Thyroid gland (tissue), 4 donors: ENCODE data around the gene RAB4B. TPM values are rescaled to one million over a fixed set of nuclear protein-coding genes. Genes with fewer than 3 reads are reported as not detected.

Source experiments
- DNase-seq, 2 donors: peaks; one replicate each; pipeline ENCODE4 v3.0.0-alpha.2; 2019
- H3K27ac ChIP-seq, 3 donors: fragments of 200-600 bp; sonication (generic); 1 replicate in 2 of 3; 2 replicates in 1 of 3; pipeline ENCODE4 v1.5.1; 2016 to 2019; ENCODE audit warnings: mild to moderate bottlenecking in 1 of 3, moderate library complexity in 1 of 3
- H3K27me3 ChIP-seq: fragments of 200-600 bp; sonication (generic); one replicate; pipeline ENCODE4 v1.5.1; 2019
- H3K36me3 ChIP-seq, 2 donors: fragments of 200-600 bp; sonication (generic); one replicate each; pipeline ENCODE4 v1.5.1; 2016 to 2019
- H3K4me1 ChIP-seq, 2 donors: fragments of 200-600 bp; sonication (generic); one replicate each; pipeline ENCODE4 v1.5.1; 2017 to 2019
- H3K4me3 ChIP-seq, 3 donors: fragments of 200-600 bp; sonication (generic); replicated peaks in 1 of 3; 1 replicate in 2 of 3; 2 replicates in 1 of 3; pipeline ENCODE4 v1.5.1; 2016; ENCODE audit warnings: mild to moderate bottlenecking in 1 of 3
- H3K9me3 ChIP-seq: fragments of 200-600 bp; sonication (generic); one replicate; pipeline ENCODE4 v1.5.1; 2017
- CTCF ChIP-seq, 6 experiments: fragments of 200-600 bp in 3 of 6; fragments of 450-650 bp in 3 of 6; sonication (generic) in 3 of 6; IDR thresholded peaks; one replicate each; pipeline ENCODE4 v1.5.1; 2016 to 2019; ENCODE audit warnings: antibody characterized with exemption in 6 of 6, mild to moderate bottlenecking in 2 of 6, inconsistent platforms in 1 of 6, moderate library complexity in 1 of 6
- POLR2A ChIP-seq, 2 donors: fragments of 450-650 bp; IDR thresholded peaks; one replicate each; pipeline ENCODE4 v1.6.1; 2017; ENCODE audit warnings: antibody characterized with exemption in 2 of 2, mild to moderate bottlenecking in 2 of 2, moderate library complexity in 1 of 2
- WGBS, 2 donors: methylation state at CpG; one replicate each; pipeline ENCODE4 v1.1.5; 2017; 5-methylcytosine and 5-hydroxymethylcytosine counted together
- intact Hi-C: fragments of 100-400 bp; cut with DNase I; formaldehyde crosslinking; loops from one replicate; pipeline ENCODE4 v1.15.1; 2023
- total RNA-seq, 4 donors: library from RNA; depleted of rRNA; stranded (reverse); fragments of >200 nt; gene quantifications; one replicate each; pipeline ENCODE4 v1.2.3, GENCODE V29; 2016

Gene RAB4B
- total RNA-seq, 4 donors from 2014 or later = 21.5 to 56.6 (median 31.5) TPM

DNA sequence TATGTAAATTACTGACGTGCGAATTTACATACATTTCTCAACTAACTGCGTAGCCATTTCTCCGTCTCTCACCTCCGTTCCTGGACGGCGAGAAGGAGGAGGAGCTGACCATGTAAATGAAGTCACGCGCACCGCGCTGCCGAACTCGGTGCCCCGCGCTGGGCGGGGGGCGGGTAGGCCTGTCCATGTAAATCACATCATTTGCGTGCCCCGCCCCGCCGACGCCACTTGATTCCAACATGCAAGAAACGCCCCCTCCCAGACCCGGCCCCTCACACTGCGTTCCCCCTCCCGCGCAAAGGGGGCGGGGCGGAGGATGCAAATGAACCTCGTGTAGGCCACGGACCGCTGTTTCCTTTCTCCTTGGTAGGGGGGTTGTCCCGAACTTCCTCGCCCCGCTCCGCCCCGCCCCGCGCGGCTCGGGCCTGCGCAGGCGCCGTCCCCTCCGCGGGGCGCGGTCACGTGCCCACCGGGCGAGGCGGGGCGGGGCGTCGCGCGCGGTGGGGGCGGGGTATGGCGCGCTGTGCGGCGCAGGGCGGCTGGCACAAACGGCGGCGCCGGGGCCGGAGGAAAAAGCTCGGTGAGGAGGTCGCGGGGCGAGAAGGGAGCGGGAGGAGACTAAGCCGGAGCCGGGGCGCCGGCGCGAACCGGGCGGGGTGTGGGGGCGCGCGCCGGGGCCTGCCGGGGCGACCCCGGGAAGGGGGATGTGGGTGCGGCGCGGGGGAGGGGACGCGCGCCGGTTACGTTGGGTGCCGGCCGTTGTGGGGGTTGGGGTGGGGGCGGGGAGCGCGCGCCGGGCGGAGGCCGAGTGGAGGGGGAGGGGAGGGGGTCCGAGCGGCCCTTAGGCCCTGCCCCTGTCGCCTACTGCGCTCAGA lies 20.9 kb downstream of the RAB4B start, which contains the start of gene EGLN2:
Gene EGLN2, plus strand, starts transcription at position 509 of the 875 bp plus-strand sequence. CDS start 1,382 bp downstream, outside the sequence.
- peaks cover 8 to 11% of the 10 kb centered on the region in 2 donors for H3K36me3 ChIP-seq
- WGBS, 2 donors = 0 to 1% methylated on average over 30 to 36 of the region's 110 CpGs

DNA sequence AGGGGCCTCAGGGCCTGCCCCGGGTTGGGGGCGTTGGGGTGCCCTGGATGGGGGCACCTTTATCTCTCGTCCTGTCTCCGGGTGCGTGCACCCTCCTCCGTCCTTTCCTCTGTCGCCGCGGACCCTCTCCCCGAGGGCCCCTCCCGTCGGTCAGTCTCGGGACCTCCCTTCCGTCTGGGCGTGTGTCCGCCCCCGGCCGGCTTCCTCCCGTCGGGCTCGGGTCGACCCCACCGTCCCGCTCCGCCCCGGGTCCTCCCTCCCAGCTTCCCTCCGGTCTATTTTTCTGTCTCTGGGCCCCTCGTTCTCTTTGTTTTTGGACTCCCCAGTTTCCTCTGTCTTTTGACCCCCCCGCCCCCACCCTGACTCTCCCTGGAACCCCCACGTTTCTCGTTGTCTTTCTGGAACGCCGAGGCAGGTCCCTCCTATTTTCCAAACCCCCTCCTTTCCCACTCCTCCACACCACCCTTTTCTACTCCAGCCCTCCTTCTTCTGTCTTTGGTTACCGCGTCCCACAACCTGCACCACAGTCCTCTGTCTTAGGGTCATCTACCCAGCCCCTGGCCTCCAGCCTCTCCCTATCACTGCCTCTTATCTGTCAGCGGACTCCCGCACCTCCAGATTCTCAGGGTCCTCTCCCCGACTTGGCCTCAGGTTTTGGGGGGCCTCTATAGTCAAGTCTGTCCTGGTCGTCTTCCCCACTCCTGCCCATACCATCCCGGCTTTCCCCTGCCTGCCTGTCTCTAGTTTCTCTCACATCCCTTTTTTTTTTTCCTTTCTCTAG lies 21.7 kb downstream of the RAB4B start:
- Histone ChIP-seq H3K36me3 (peaks cover 8 to 11% of the 10 kb centered on the region in 2 donors), H3K9me3 (no peaks in the 10 kb centered on the region), H3K27ac (peak overlapping the region; percentile 85 to 95 (median 94)), H3K4me1 (peaks cover 62 to 71% of the 10 kb centered on the region in 2 donors), H3K27me3 (no peaks in the 10 kb centered on the region), H3K4me3 (peak overlapping the region; percentile 59 to 93 (median 78))
- 3 to 4% methylated on average over 38 to 40 of the region's 40 CpGs for WGBS, 2 donors
- TF ChIP-seq CTCF (IDR thresholded peaks at IDR 0.05) (no peak), POLR2A (IDR thresholded peaks at IDR 0.05) (no peak)
- DNase-seq = peak; percentile 48 to 52
- intact Hi-C loops = loop anchor here (5.0 kb wide), 1 partner anchor 47 kb away; the partner anchor contains the start of genes ACTMAP and SNRPA

More for the DNA sequence above, 20.9 kb downstream of the RAB4B start, which contains the start of gene EGLN2:
- Histone ChIP-seq H3K4me1 (peaks cover 53 to 63% of the 10 kb centered on the region in 2 donors), H3K27ac (peak within 1 kb of the TSS; percentile 85 to 95 (median 94)), H3K9me3 (no peaks in the 10 kb centered on the region), H3K27me3 (no peaks in the 10 kb centered on the region), H3K4me3 (peak within 1 kb of the TSS; percentile 59 to 93 (median 78))
- peak; percentile 100 for DNase-seq
- intact Hi-C loops = no loop called here
- TF ChIP-seq POLR2A (IDR thresholded peaks at IDR 0.05) (peak in 1 of 2 donors; percentile 69), CTCF (IDR thresholded peaks at IDR 0.05) (no peak)

DNA sequence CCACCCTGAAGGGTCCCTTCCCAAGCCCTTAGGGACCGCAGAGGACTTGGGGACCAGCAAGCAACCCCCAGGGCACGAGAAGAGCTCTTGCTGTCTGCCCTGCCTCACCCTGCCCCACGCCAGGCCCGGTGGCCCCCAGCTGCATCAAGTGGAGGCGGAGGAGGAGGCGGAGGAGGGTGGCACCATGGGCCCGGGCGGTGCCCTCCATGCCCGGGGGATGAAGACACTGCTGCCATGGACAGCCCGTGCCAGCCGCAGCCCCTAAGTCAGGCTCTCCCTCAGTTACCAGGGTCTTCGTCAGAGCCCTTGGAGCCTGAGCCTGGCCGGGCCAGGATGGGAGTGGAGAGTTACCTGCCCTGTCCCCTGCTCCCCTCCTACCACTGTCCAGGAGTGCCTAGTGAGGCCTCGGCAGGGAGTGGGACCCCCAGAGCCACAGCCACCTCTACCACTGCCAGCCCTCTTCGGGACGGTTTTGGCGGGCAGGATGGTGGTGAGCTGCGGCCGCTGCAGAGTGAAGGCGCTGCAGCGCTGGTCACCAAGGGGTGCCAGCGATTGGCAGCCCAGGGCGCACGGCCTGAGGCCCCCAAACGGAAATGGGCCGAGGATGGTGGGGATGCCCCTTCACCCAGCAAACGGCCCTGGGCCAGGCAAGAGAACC lies 22.4 kb downstream of the RAB4B start:
- intact Hi-C loops = loop anchor here (5.0 kb wide), 1 partner anchor 48 kb away; the partner anchor contains the start of genes ACTMAP and SNRPA
- H3K4me3 ChIP-seq = peak overlapping the region in 1 of 3 donors; percentile 93
- TF ChIP-seq POLR2A (IDR thresholded peaks at IDR 0.05) = no peak
- TF ChIP-seq CTCF (IDR thresholded peaks at IDR 0.05) = no peak
- H3K27ac ChIP-seq = peak overlapping the region; percentile 85 to 95 (median 94)
- H3K36me3 ChIP-seq = peaks cover 8 to 11% of the 10 kb centered on the region in 2 donors
- WGBS, 2 donors = 64 to 74% methylated on average over 13 to 20 of the region's 27 CpGs
- H3K9me3 ChIP-seq = no peaks in the 10 kb centered on the region
- no peaks in the 10 kb centered on the region for H3K27me3 ChIP-seq
- peaks cover 69 to 77% of the 10 kb centered on the region in 2 donors for H3K4me1 ChIP-seq
- DNase-seq = no peak

GRCh38 chr19:40800997-40801377 lies 22.9 kb downstream of the RAB4B start:
- Histone ChIP-seq H3K4me3 (peak overlapping the region in 1 of 3 donors; percentile 93), H3K9me3 (no peaks in the 10 kb centered on the region), H3K4me1 (peaks cover 69 to 77% of the 10 kb centered on the region in 2 donors), H3K27me3 (no peaks in the 10 kb centered on the region), H3K27ac (peak overlapping the region in 2 of 3 donors; percentile 79 to 94), H3K36me3 (peaks cover 8 to 11% of the 10 kb centered on the region in 2 donors)
- intact Hi-C loops = loop anchor here (5.0 kb wide), 1 partner anchor 49 kb away; the partner anchor contains the start of genes ACTMAP and SNRPA
- 84 to 94% methylated on average over 16 to 17 of the region's 27 CpGs for WGBS, 2 donors
- no peak for DNase-seq
- TF ChIP-seq POLR2A (IDR thresholded peaks at IDR 0.05) = no peak
- no peak for TF ChIP-seq CTCF (IDR thresholded peaks at IDR 0.05)
